Ureter (tissue), 1 donor: ENCODE data around the gene OPRPN. TPM values are rescaled to one million over a fixed set of nuclear protein-coding genes. Genes with fewer than 3 reads are reported as not detected.

ENCODE experiments used
- DNase-seq: peaks from one replicate; pipeline ENCODE4 v3.0.0-alpha.2; 2020; ENCODE audit warnings: low spot score
- total RNA-seq: library from RNA; stranded (reverse); gene quantifications from one replicate; pipeline ENCODE4 v1.2.4, GENCODE V29; 2023
- donor health status: DM: yes; HTN: yes; CAD: no.

Gene OPRPN, protein sequence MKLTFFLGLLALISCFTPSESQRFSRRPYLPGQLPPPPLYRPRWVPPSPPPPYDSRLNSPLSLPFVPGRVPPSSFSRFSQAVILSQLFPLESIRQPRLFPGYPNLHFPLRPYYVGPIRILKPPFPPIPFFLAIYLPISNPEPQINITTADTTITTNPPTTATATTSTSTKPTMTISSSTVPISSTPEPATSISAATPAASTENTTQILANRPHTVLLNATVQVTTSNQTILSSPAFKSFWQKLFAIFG
- total RNA-seq, result not detected

DNA sequence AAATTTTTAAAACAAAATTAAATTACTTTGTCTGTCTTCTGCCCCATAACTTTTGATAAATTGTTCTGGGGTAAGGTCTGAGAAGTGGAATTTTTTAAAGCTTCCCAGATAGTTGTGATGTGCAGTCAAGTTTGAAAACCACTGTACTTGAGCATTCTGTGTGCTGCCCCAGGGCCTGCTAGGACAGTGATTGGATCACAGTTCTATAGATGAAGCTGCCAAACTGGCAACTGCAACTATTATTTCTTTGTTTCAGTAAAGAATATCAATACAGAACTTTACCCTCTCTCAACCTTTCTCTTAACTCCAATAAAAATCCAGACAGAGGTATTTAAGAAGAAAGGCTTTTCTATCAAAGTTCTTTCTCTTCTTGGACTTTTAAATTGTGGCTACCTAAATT lies at the start of gene OPRPN:
Gene OPRPN (plus strand): TSS at position 361 of the 400 bp plus-strand sequence. CDS start 1,346 bp downstream, outside the sequence.
- no peak for DNase-seq

DNA sequence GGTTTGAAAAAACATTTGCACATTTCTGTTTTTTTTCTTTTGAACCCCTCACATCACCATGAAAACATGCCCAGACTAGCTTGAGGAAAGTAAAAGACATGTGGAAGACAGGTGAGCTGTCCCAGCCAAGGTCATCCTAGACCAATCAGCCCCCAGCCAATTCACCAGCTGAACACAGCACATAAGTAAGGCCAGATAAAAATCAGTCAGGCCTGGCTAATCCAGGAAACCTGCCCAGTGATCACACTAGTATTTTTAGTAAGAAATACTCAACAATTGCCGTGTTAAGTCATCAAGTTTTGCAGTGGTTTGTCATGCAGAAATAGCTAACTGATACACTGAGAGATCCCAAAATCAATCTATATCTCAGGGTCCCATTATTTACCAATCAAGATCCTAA lies 41.6 kb upstream of the OPRPN start:
- no peak for DNase-seq

DNA sequence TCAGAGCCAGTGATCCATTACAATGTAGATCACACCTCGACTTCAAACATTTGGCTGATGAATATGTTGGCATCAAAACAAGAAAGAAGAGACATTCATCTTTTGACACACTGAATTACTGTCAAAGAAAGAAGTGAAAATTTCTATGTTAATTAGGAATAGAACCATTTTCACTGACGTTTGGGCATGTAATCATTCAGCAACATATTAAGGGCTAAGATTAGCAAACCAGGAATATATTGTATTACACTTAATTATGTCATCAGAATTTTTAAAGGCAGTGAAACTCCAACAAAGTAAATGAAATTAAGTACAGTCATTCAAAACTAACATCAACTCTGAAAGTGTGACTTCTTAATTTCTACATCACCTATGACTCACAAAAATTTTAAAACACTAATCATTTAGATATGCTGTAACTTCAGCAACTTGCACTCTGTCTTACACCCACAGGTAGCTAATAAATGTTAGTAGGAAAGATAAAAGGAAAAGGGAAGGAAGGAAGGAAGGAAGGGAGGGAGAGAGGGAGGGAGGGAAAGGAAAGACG lies 38.6 kb upstream of the OPRPN start:
- DNase-seq, result no peak

DNA sequence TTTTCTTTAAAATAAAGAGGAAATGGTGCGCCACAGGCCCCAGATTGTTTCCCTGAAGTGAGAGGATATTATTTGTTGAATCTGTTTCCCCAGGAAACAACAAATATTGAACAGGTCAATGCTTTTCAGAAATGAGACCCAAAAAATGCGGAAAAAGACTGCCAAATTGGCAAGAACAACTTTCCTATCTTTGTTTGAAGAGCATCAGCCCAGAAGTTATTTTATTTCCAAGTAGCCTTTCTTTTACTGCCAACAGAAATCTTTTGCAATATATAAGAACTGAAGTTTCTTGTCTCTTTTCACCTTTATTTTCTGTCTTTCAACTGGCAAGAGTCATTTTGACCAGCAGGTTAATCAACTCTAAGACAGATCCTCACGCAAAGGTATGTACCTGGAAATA lies 37.3 kb upstream of the OPRPN start, which contains the start of gene SMR3A:
Gene SMR3A (plus strand): TSS at position 301 of the 400 bp plus-strand sequence. CDS start 1,356 bp downstream, outside the sequence.
- no peak for DNase-seq

DNA sequence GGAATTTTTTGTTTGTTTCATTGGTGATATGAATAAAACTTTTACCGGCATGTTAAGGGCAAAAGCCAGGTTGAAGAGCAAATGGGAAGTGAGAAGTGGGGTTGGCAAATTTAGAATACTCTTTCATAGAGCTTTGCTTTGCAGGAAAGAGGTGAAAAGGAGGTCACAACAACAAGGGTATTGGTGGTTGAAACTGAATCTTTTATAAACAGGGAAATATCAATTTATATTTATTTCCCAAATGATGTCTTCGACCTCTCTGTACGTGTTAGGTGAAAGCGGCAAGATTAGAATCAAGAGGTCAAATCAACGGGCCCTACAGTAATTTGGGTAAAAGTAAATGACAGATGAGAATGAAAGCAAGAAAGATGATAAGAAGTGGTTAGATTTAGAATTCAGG lies 33.7 kb upstream of the OPRPN start:
- DNase-seq, result no peak

DNA sequence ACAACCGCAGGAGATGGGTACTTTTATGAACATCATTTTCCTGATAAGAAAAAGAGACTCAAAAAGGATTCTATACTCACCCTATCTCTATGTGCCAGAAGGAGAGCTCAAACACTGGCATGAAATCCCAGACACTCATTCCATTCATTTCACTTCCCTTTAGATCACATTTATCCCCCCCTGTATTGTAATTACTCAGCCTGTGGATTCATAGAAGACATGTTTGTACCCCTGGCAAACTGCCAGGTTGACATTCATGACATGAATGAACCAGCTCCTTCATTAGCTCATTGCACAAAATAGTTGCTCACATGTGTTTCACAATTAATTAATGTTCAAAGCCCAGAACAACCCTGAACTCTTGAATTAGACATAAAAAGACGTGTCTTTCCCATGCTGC lies 32.3 kb upstream of the OPRPN start:
- DNase-seq, result no peak

DNA sequence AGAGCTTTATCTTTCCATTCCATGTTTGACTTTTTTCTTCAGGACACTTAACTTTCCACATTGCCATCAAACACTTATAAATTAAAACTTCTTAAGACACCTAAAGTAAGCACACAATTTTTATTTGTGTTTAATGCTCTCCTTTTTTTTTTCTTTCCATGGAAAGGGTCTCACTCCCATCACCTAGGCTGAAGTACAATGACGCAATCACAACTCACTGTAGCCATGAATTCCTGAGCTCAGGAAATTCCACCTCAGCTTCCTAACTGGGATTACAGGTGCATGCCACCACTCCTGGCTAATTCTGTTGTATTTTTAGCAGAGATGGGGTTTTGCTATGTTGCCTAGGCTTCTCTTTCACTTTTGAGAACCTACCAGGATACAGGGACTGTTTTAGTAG lies 29.9 kb upstream of the OPRPN start:
- no peak for DNase-seq

DNA sequence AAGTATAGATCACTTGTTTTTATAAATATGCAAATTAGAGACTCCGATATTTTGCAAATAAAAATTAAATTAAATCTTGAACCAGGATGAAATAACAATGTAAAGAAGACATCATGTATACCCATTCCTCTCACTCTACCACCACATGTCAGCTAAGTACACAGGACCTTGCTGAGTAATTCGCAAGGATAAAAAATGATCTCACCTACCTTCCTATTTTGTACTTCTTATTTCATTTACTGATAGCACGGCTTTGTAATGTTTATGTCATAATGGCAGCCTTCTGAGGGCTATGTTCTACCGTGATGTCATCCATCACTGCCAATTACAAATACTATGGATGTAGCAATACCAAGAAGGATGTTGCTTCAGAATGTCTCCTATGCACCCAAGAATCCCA lies 25.8 kb upstream of the OPRPN start:
- no peak for DNase-seq

DNA sequence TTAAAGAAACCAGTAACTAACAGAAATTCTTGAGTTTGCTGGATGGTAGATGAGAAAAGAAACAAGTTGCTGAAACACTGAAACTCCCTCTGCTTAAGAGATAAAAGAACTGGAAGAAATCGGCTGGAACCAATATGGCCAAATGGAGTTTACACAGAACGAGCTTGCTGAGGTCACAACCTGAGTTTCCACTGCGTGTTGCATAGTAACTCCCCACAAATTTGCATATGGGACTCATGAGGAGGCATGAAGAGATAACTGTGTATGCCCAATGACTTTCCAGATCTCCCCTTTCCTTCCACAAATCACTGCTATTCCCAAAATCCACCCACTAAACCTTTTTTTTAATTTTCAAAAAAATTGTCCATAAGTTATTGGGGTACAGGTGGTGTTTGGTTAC lies 25.0 kb upstream of the OPRPN start:
- no peak for DNase-seq

DNA sequence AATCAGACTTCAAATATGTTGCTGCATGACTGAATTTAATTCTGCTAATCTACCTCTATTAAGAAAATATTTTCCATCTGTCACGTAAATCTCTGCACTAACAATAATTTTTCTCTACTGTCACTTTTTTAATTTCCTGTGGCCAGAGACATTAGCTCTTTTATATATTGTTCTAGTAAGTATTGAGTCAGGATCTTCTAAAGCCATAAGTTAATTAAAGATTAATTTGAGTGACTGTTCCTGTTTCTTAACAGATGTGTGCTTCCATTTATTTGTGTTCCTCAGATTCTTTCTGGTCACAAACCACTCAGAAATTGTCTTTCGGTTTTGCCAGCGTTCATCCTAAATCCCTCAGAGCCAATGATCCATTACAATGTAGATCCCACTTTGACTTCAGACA lies 17.2 kb upstream of the OPRPN start:
- no peak for DNase-seq

DNA sequence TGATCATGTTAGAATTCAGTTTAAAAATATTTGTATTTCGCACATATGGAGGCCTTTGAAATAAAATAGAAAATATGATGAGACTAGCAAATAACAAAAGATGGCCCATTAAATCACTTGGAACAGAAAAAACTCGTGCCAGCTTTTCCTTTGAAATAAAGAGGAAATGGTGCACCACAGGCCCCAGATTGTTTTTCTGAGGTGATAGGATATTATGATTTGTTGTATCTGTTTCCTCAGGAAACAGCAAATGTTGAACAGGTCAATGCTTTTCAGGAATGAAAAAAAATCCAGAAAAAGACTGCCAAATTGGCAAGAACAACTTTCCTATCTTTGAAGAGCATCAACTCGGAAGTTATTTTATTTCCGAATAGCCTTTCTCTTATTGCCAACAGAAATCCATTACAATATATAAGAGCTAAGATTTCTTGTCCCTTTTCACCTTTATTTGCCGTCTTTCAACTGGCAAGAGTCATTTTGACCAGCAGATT lies 15.0 kb upstream of the OPRPN start, which contains the start of gene SMR3B:
Gene SMR3B (plus strand): TSS at position 441 of the 491 bp plus-strand sequence. CDS start 1,380 bp downstream, outside the sequence.
- DNase-seq, result no peak

DNA sequence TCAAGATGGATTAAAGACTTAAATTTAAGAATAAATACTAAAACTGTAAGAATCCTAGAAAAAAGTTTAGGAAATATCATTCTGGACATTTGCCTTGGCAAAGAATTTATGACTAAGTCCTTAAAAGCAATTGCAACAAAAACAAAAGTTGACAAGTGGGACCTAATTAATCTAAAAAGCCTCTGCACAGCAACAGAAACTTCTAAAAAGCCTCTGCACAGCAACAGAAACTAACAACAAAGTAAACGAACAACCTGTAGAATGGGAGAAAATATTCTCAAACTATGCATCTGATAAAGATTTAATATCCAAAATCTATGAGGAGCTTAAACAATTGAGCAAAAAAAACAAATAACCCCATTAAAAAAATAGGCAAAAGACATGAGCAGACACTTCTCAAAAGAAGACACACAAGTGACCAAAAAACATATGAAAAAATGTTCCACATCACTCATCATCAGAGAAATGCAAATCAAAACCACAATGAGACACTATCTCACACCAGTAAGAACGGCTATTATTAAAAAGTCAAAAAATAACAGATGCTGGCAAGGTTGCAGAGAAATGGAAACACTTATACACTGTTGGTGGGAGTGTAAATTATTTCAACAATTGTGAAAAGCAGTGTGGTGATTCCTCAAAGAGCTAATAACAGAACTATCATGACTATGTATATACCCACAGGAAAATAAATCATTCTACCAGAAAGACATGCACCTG lies 5.5 kb upstream of the OPRPN start:
- DNase-seq, result no peak

DNA sequence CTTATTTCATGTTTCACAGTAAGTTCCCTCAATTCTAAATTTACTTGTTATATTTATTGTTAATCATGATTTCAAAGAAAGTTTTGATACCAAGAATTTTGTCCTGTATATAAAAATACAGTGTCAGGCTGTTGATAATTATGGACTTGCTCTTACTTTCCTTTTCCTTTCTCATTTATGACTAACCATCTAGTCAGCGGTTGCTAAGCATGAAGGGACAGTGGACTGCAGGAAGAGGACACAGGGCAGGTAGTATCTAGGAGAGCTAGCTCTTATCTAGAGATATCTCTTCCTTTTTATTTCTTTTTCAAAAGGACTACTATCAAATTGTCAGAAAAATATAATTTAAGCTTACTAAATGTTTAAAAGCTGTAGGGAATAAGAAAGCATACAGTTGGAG lies 1.6 kb downstream of the OPRPN start:
- DNase-seq, result no peak

DNA sequence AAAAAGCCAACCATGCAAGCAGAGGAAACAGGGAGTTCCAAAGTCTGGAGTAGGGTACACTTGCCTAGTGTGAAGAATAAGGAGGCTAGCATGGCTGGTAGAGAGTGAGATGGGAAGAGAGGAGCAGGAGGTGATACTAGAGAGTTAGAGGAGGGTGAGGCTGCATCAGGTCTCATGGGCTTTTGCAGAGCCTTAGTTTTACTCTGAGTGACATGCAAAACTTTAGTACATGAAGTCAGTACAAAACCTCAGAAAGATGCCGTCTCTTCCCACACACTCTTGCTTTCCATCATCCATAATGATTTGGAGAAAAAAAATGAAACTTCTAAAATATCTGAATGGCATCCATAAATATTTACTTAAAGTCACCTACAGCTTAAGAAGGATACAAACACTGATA lies 5.0 kb downstream of the OPRPN start:
- no peak for DNase-seq

DNA sequence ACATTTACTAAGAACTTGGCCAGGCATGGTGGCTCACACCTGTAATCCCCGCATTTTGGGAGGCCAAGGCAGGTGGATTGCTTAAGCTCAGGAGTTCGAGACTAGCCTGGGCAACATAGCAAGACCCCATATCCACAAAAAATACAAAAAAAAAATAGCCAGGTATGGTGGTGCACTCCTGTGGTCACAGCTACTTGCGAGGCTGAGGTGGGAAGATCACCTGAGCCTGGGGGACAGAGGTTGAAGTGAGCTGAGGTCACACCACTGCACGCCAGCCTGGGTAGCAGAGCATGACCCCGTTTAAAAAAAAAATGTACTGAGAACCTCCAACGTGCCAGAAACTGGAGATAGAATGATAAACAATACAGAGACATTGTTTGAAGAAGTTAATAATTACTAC lies 8.0 kb downstream of the OPRPN start:
- DNase-seq, result no peak

DNA sequence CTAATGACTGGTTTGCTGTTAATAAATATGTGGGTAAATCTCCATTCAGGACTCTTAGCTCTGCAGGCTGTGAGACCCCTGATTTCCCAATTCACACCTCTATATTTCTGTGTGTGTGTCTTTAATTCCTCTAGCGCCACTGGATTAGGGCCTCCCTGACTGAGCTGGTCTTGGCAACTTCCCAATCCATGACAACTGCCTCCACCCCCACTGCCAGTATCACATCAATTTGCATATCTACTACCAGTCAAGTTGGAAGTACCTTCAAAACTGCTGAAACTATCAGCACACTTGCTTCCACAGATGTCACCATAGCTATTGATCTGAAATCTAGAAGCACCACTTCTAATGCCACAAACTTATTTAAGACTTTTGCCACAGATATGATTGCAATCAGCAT lies 27.6 kb downstream of the OPRPN start:
- no peak for DNase-seq

DNA sequence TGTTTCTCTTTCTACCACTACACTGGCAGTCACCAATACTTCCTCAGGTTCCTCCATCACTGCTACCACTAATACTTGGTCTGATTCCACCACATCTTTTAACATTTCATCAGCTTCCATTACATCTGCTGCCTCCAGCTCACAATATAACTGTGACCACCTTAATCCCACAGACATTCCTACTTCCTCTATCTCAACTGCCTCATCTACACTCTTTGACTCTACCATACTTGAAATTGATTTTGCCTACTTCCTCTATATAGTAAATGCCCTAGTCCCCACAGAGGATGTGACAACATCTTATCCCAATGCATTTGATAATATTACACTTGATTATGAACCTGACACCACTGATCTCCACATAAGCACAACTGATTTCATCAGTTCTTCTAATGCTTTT lies 29.0 kb downstream of the OPRPN start:
- DNase-seq, result no peak

DNA sequence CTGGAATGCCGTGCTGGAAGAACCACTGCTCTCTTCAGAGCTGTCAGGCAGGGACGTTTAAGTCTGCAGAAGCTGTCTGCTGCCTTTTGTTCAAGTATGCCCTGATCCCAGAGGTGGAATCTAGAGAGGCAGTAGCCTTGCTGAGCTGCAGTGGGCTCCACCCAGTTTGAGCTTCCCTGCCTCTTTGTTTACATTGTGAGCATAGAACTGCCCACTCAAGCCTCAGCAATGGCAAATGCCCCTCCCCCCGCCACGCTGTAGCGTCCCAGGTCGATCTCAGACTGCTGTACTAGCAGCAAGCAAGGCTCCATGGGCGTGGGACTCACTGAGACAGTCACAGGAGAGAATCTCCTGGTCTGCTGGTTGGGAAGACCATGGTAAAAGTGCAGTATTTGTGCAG lies 39.5 kb downstream of the OPRPN start:
- DNase-seq, result no peak

DNA sequence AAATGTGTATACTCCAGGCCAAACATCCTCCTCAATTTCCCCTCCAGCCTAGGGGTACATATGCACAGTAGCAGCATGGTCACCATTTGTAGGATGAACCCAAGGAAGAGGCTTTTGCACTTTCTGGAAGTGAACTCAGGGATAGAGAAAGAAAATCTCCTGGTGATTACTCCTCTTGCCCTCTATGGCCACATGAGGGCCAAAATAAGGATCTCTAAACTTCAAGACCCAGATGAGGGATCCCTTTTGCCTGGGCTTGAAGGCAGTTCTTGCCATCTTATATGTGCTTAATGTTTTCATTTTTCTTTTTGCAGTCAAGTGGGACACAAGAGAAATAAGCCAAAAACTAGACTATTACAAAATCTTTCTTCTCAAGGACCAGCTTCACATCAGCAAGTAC lies 44.7 kb downstream of the OPRPN start:
- no peak for DNase-seq

DNA sequence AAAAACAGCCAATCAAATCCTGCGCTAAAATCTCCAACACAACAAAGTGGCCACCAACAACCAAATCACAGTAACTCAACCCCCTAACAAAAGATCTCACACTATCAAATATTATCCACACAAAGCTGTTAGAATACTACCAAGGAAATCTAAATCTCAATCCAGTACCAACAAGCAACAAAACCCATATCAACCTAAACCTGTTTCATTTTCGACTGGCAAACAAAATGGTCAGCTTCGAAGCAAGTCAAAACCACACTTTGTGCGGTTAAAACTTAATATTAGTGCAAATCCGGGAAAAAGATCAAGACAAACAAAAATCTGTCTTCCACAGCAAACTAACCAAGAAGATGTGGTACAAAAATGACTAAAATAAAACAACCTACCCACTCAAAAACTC lies 45.6 kb downstream of the OPRPN start:
- DNase-seq, result no peak

DNA sequence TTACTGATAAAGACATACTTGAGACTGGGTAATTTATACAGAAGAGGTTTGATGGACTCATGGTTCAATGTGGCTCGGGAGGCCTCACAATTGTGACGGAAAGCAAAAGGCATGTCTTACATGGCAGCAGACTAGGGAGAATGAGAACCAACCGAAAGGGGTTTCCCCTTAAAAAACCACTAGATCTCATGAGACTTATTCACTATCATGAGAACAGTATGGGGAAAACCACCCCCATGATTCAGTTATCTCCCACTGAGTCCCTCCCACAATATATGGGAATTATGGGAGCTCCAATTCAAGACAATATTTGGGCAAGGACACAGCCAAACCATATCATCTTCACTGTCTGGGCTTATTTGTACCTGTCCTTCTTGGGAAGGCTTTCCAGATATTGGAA lies 51.5 kb downstream of the OPRPN start:
- DNase-seq, result no peak

DNA sequence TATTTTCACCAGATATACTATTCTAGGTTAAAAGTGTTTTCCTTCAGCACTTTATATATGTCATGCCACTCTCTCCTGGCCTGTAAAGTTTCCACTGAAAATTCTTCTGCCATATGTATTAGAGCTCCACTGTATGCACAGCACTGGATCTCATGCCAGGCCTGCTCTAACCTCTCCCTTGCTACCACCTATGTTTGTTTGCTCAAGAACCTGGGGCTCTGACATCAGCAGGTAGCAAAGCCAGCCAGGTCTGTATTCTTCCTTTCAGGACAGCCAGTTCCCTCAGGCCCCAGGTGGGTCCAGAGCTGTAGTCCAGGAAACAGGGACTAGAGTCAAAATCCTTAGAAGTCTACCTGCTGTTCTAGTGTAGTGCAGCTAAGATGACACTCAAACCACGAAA lies 55.2 kb downstream of the OPRPN start:
- no peak for DNase-seq
